Measurements from ENCODE around the gene OR51V1.
"Not testable (repeated sequence)": the region's sequence is repeated elsewhere in the genome, so short reads cannot be mapped to it uniquely, and the experiment has no call there.

OR51V1 gene

DNA sequence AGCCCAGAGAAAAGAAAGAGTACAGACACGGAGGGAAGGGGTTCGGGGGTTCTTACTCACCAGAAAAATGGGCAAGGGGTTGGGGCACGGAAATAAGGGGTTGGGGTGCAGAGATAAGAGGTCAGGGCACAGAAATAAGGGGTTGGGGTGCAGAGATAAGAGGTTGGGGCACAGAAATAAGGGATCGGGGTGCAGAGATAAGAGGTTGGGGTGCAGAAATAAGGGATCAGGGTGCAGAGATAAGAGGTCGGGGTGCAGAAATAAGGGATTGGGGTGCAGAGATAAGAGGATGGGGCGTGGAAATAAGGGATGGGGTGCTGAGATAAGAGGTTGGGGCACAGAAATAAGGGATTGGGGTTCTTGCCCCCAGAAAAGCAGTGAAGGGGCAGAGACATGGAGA is 35.7 kb downstream of the OR51V1 start:
- ATAC-seq = not testable (repeated sequence)

DNA sequence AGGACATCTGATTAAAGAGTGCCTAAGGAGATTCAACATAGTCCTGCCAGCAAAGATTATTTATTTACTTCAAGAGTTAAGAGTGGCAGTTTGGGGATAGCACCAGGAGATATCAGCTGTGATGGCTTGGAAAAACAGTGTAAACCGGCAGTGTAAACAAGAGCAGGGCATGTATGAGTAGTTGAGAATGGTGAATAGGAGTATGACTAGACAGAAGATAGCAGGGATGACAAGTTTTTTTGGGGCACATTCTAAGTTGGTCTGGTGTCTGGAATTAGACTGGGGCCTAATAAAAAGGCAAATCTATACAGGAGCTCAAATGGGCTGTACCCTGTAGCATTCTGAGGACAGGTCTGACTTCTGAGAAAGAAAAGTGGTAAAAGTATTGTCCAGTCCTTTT is 39.4 kb downstream of the OR51V1 start:
- not testable (repeated sequence) for ATAC-seq

DNA sequence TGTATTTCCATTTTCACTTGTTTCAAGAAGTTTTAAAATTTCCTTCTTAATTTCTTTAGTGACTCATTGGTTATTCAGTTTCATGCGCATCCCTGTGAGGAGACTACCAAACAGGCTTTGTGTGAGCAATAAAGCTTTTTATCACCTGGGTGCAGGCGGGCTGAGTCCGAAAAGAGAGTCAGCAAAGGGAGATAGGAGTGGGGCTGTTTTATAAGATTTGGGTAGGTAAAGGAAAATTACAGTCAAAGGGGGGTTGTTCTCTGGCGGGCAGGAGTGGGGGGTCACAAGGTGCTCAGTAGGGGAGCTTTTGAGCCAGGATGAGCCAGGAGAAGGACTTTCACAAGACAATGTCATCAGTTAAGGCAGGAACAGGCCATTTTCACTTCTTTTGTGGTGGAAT is 40.3 kb downstream of the OR51V1 start:
- ATAC-seq = not testable (repeated sequence)

DNA sequence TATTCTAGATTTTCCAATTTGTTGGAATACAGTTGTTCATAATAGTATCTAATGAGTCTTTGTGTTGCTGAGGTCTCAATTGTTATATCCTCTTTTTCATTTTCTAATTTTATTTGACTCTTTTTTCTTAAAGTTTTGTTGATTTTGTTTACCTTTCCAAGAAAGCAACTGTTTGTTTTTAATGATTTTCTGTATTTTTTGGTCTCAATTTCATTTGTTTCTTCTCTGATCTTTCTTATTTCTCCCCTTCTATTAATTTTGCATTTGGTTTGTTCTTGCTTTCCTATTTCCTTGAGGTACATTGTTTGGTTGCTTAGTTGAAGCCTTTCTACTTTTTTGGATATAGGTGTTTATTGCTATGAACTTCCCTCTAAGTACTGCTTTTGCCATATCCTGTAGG is 40.7 kb downstream of the OR51V1 start:
- ATAC-seq = no peak

DNA sequence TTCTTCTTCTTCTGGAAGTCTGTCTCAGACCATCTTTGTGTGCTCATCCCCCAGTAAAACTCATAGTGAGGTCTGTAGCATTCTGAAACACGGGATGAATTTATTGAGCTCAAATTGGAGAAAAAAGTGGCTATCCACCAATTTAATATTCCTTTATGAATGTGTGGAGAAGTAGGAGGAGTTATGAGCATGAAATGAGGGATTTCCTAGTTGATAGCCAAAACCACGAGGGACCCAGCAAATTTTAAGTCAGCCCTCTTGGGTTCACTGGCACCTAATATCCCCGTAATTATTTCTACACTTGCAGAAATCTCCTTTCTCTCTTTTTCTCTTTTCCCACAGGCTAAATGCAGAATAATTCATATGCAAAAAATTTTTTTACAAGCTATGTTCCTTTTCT is 45.8 kb downstream of the OR51V1 start, which contains the start of gene OR52A1:
TSS of gene OR52A1 (minus strand) at position 101 of the 400 bp plus-strand sequence. CDS start 2,388 bp downstream, outside the sequence.
- no peak for ATAC-seq

DNA sequence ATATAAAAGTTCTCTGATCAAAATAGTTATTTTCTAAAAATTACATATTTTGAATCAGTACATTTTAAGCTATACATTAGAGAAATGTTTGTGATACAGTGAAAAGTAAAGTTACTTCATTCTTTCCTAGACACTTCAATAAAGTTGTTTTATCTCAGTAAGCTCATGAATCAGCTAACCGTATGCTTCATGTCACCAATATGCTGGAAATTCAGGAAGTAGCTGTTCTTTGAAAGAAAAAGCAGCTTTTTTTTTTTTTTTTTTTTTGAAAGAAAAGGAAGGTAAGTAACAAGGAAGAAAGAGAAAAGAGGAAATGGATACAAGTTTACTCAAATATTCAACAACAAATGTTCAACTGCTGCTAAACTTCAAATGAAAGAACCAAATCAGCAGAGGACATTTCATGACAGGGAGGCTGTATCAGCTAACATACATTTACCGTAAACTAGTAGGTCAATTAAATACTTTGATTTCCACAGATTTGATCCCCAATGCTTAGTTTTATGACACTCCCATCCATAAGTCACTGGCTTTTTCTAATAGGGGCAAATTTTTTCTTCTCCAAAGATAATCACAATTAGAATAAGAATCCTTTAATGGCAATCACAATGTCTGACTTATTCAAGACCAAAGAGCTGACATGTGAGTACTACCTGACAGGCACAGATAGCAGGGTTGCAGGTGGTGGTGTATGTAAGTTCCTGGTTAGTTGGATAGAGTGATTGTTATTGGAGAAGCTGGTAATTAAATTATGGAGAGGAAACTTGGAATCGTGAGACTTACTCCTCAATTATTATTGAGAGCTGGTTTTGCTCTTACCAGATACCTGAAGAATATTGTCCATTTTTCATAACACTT is 46.7 kb downstream of the OR51V1 start:
- no peak for ATAC-seq

DNA sequence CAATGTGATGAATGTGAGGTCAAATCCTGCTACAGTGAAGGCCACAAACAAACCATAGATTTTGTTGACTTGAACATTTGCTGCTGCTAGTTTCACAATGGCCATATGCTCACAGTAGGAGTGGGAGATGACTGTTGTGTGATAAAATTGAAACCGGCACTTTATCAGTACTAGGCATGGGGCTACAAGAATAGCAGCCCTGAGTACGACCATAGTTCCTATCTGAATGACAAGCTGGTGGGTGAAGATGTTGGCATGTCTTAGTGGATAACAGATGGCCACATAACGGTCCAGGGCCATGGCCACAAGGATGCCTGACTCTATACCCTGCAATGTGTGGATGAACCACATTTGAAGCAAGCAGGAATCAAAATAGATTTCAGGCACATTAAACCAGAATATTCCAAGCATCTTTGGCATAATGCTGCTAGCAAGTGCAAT is 48.7 kb downstream of the OR51V1 start:
- no peak for ATAC-seq
